GF-D8 (cell line): Measurements from ENCODE around the gene DDI2.
A peak's percentile ranks its signal among the peaks of the same experiment; 100 is the strongest.
"Not testable (repeated sequence)": the region's sequence is repeated elsewhere in the genome, so short reads cannot be mapped to it uniquely, and the experiment has no call there.

Source experiments
- DNase-seq: peaks from one replicate; lab custom pipeline; 2025; lab: John Stamatoyannopoulos, UW

The DDI2 gene

GRCh38 chr1:15617173-15618076 is at the start of gene DDI2:
TSS of gene DDI2 (plus strand) at chr1:15617458. CDS start at chr1:15617671, 213 bp downstream.
- peak; percentile 91 for DNase-seq

GRCh38 chr1:15568387-15569073 is 48.7 kb upstream of the DDI2 start:
- no peak for DNase-seq

GRCh38 chr1:15570861-15571260 is 46.4 kb upstream of the DDI2 start:
- DNase-seq = no peak

DNA sequence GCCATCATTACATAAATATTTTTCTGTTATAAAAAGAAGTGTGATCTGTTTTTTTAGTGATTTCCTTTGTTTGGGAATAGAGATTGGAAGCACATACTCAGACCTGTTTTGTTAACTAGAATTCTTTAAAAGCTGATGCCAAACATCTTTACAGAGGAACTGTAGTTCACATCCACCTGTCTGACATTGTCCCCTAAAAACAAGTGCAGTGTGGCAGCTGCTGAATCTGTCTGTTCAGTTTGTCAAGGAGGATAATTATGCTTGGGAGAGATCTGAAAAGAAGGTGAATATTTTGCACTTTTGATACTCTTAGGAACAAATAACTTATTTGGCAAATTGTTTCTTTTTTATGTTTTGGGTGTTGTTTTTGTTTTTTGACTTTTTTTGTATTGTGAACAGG is 46.0 kb upstream of the DDI2 start:
- no peak for DNase-seq

DNA sequence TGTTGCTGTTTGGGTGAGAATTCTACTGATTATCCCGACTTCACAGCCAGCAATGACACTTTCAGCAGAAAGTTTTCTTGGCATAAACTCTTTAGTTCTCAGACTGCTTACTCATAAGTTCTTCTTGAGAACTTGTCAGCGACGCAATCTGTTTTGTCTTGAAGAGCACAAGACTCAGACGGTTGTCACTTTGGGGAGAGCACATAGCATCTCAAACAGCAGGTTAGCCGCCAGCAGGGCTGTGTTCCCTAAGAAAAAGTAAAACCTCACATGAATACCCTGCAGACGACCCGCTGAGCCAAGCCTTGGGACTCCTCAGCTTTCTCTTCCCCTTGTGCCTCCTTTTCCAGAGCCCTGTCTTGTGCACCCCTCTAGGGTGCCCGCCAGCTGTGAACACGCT is 43.8 kb upstream of the DDI2 start:
- DNase-seq = no peak

- DNase-seq = no peak
Observed at GRCh38 chr1:15574741-15575140, 42.5 kb upstream of the DDI2 start.

- DNase-seq = no peak
Observed at GRCh38 chr1:15575549-15576150, 41.6 kb upstream of the DDI2 start.

DNA sequence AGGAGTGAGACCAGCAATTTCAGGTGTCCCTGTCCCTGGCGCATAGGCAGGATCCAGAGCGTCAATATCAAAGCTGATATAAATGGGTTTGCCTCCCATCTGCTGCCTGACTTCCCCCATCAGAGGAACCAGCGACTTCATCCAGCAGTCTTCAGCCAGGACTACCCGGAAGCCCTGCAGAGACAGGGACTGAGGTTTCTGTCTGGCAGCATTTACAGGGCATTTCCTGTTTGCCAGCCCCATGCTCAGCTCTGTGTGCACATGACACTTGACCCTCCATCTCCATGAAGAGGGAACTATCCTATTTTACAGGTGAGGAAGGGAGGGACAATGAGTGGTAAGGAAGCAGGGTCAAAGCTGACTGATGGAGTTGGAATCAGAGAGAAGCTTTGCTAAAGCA is 39.6 kb upstream of the DDI2 start:
- DNase-seq = no peak

GRCh38 chr1:15578921-15579682 is 38.2 kb upstream of the DDI2 start:
- no peak for DNase-seq

GRCh38 chr1:15579683-15580047 is 37.6 kb upstream of the DDI2 start:
- no peak for DNase-seq

DNA sequence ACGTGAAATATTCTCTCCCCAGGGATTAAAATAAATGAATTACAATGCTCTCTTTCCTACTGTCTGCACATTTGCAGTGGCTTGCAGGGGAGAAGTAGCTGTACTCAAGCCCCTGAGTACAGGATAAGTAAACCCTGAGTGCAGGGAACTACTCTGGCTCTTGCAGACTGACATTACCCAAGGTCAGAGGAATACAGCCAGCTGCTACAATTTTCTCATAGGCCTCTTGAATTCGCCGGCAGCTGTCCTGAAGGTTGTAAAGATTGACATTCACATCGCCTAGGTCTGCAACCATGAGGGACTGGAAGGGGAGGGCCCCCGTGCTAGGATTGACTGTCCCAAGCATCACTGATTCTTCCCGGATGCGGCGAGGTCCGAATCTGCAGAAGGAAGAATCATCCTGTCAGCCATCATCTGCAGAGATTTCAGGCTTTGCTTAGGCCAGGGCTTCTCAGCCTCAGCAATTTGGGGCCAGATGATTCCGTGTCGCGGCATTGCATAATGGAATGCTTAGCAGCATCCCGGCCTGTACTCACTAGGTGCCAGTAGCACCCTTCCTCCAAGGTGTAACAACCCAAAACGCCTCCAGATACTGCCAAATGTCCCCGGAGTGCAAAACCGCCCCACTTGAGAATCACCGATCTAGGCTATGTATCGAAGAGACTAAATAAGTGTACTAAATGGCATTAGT is 34.1 kb upstream of the DDI2 start:
- DNase-seq = no peak

GRCh38 chr1:15584489-15585363 is 32.5 kb upstream of the DDI2 start, which contains the start of gene AGMAT:
TSS of gene AGMAT (minus strand) at chr1:15585051. CDS start at chr1:15584967, 84 bp downstream.
- peak; percentile 26 for DNase-seq

- no peak for DNase-seq
Observed at GRCh38 chr1:15592285-15592684, 25.0 kb upstream of the DDI2 start.

DNA sequence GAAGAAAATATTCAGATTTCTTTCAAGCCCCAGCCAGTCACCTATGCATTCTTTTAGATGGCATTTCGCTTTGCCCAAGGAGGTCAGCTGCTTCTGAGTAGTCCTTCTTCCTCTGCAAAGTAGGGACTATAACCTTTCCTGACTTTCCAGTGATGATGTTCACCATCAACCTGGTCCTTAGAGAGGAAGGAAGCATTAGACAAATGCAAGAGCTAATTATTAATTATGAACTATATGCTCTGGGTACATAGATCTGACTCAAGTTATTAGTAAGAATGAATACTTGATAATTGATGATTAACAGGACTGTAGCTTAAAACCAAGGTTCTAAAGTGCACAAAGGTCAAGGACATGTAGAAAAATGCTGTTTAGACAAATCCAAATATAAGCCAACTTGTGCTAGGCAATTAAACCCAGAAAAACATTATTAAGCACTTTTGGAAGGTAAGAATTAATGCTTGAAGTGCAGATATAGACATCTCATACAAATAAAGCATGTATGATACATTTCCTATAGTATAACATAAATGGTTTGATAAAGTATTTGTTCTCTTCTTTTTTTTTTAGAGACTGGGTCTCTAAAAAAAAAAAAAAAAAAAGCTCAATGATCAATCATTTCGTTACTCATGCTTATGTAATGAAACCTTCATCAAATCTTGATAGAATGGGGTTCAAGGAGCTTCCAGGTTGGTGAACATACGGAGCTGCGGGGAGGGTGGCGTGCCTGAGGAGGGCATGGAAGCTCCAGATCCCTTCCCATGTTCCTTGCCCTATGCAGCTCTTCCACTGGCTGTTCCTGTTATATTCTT is 21.2 kb upstream of the DDI2 start:
- DNase-seq = no peak

DNA sequence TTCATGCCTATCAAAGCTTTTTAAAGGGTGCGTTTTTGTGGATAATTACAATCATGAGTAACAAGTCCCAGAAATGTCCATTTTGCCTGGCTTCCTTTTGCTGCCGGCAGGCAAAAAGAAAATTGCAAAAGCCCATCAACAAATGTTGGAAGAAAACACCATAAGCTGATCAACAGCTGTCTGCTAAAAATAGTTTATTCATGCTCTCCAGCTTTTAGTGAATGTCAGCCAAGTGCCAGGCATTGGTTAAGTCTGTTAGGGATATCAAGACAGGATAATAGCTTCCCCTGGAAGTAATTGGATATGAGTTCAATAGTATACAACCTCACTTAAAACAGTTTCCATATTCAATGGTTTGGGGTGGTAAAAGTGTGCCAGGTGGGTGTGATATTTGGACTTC is 18.8 kb upstream of the DDI2 start:
- no peak for DNase-seq

GRCh38 chr1:15603050-15603965 is 13.9 kb upstream of the DDI2 start:
- peak; percentile 85 for DNase-seq

- DNase-seq = not testable (repeated sequence)
Observed at GRCh38 chr1:15603966-15604282, 13.3 kb upstream of the DDI2 start.

DNA sequence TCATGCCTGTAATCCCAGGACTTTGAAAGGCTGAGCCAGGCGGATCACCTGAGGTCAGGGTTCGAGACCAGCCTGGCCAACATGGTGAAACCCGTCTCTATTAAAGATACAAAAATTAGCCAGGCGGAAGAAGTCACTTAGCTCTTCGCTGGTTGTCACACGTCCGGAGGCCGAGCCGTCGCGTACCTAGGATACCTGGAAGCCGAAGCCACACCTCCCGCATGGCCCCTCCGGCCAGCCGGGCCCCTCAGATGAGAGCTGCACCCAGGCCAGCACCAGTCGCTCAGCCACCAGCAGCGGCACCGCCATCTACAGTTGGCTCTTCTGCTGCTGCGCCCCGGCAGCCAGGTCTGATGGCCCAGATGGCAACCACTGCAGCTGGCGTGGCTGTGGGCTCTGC is 12.9 kb upstream of the DDI2 start:
- DNase-seq = not testable (repeated sequence)
